Left cardiac atrium (tissue), 4 donors: ENCODE results near the gene NMD3. TPM values are rescaled to one million over a fixed set of nuclear protein-coding genes. Genes with fewer than 3 reads are reported as not detected.
A peak's percentile ranks its signal among the peaks of the same experiment; 100 is the strongest.
"Not testable (repeated sequence)": the region's sequence is repeated elsewhere in the genome, so short reads cannot be mapped to it uniquely, and the experiment has no call there.

Source experiments
- ATAC-seq, 2 donors: fragments of 200-7000 bp; cut with Tn5 transposase; one replicate each; pipeline ENCODE4 v1.9.1; 2020; ENCODE audit warnings: mild to moderate bottlenecking in 2 of 2, moderate library complexity in 2 of 2
- DNase-seq: peaks from one replicate; pipeline ENCODE4 v3.0.0-alpha.2; 2020
- intact Hi-C, 2 donors: fragments of 100-400 bp; cut with DNase I; formaldehyde crosslinking; loops; one replicate each; pipeline versions ENCODE4 v1.14.1 to v1.15.1; 2022 to 2023
- long read RNA-seq: library from polyadenylated mRNA; unstranded; transcript quantifications from one replicate; pipeline ENCODE4 v2.0.0, GENCODE V29; 2021
- total RNA-seq, 2 donors: library from RNA; stranded (reverse); fragmentation: NEBNext Ultra II Directional; extraction: Animal tissue kit (Norgen Biotek cat#: 25700); gene quantifications; one replicate each; pipeline ENCODE4 v1.2.1, GENCODE V29; 2021
- donor health status: DM: no; HTN: yes; CAD: no.
- donor health status: DM: no; HTN: yes; CAD: no; lungs with severe emphysema.
- donor health status: DM: yes; HTN: yes; CAD: no.
- donor health status: Dilated cardiomyopathy.

Gene NMD3
- total RNA-seq = 10 to 100 TPM; 42.3 to 66.4 TPM
- long read RNA-seq, transcript NMD3-201 (16 exons, 3,049 nt) = major isoform, 109 of 156 reads
- long read RNA-seq, partial matches to known transcripts = 2 of 156 reads
- long read RNA-seq, other reads (novel, unspliced or antisense) = 43 of 156 reads

GRCh38 chr3:161220850-161221753 is at the start of gene NMD3:
TSS of gene NMD3 (plus strand) at chr3:161221311. CDS start at chr3:161222014, 703 bp downstream.
- intact Hi-C loops = loop anchor here in 1 of 2 donors (5.0 kb wide), 2 partner anchors 114 to 654 kb away; partner anchors contain the start of genes B3GALNT1 and KPNA4
- peak; percentile 98 for ATAC-seq
- peak; percentile 96 for DNase-seq

- ATAC-seq = peak in 1 of 2 donors; percentile 57
- intact Hi-C loops = no loop called here
- no peak for DNase-seq
Measured at GRCh38 chr3:161171639-161172552, 49.2 kb upstream of the NMD3 start.

GRCh38 chr3:161175506-161175905 is 45.6 kb upstream of the NMD3 start:
- intact Hi-C loops = no loop called here
- DNase-seq (no peak), ATAC-seq (no peak)

GRCh38 chr3:161177991-161178390 is 43.1 kb upstream of the NMD3 start:
- ATAC-seq (no peak), DNase-seq (no peak)
- intact Hi-C loops = no loop called here

GRCh38 chr3:161181371-161181770 is 39.7 kb upstream of the NMD3 start:
- DNase-seq (peak; percentile 63), ATAC-seq (peak; percentile 66 to 88)
- intact Hi-C loops = not testable (repeated sequence)

- intact Hi-C loops = no loop called here
- no peak for ATAC-seq
- DNase-seq = no peak
Measured at GRCh38 chr3:161187046-161187445, 34.1 kb upstream of the NMD3 start.

- DNase-seq (no peak), ATAC-seq (no peak)
- intact Hi-C loops = no loop called here
Measured at GRCh38 chr3:161197855-161198850, 23.0 kb upstream of the NMD3 start.

- intact Hi-C loops = no loop called here
Measured at GRCh38 chr3:161199926-161200325, 21.2 kb upstream of the NMD3 start.

GRCh38 chr3:161203485-161204098 is 17.5 kb upstream of the NMD3 start:
- DNase-seq (no peak), ATAC-seq (no peak)
- intact Hi-C loops = no loop called here

More at GRCh38 chr3:161199926-161200325, 21.2 kb upstream of the NMD3 start:
- ATAC-seq (no peak), DNase-seq (no peak)

GRCh38 chr3:161208931-161209330 is 12.2 kb upstream of the NMD3 start:
- DNase-seq (no peak), ATAC-seq (no peak)
- intact Hi-C loops = no loop called here

- no peak for DNase-seq
- intact Hi-C loops = no loop called here
- no peak for ATAC-seq
Measured at GRCh38 chr3:161212171-161212771, 8.8 kb upstream of the NMD3 start.

GRCh38 chr3:161212906-161213305 is 8.2 kb upstream of the NMD3 start:
- intact Hi-C loops = no loop called here
- DNase-seq = no peak
- peak in 1 of 2 donors; percentile 47 for ATAC-seq

GRCh38 chr3:161213644-161214043 is 7.5 kb upstream of the NMD3 start:
- DNase-seq = no peak
- intact Hi-C loops = no loop called here
- no peak for ATAC-seq

GRCh38 chr3:161215185-161215584 is 5.9 kb upstream of the NMD3 start:
- ATAC-seq (no peak), DNase-seq (no peak)
- intact Hi-C loops = no loop called here

- intact Hi-C loops = no loop called here
- no peak for ATAC-seq
- DNase-seq = peak; percentile 36
Measured at GRCh38 chr3:161217496-161217895, 3.6 kb upstream of the NMD3 start.

GRCh38 chr3:161219495-161219894 is 1.6 kb upstream of the NMD3 start:
- DNase-seq = no peak
- intact Hi-C loops = no loop called here

GRCh38 chr3:161221806-161222600 is 892 bp downstream of the NMD3 start:
- intact Hi-C loops = loop anchor here in 1 of 2 donors (5.0 kb wide), 2 partner anchors 115 to 655 kb away; partner anchors contain the start of genes B3GALNT1 and KPNA4
- ATAC-seq = peak; percentile 42 to 58
- DNase-seq = peak; percentile 27

More at GRCh38 chr3:161219495-161219894, 1.6 kb upstream of the NMD3 start:
- ATAC-seq = no peak
